IMR-90 (cell line): Measurements from ENCODE around the gene SEPHS2. TPM values are rescaled to one million over a fixed set of nuclear protein-coding genes. Genes with fewer than 3 reads are reported as not detected.
"Not testable (repeated sequence)": the region's sequence is repeated elsewhere in the genome, so short reads cannot be mapped to it uniquely, and the experiment has no call there.

Source experiments
- ATAC-seq: fragments of 200-7000 bp; cut with Tn5 transposase; 2 replicates; pipeline ENCODE4 v1.9.1; 2020; ENCODE audit warnings: low read depth, mild to moderate bottlenecking, moderate library complexity
- BruUV-seq: library from RNA; stranded (reverse); fragments of 400-500 nt; replicated peaks from 2 replicates; lab custom pipeline; 2021; lab: Mats Ljungman, UMichigan
- CTCF ChIA-PET: fragments of 300-600 bp; formaldehyde crosslinking; extraction: SDS; loops from one replicate; lab custom pipeline; 2021; ENCODE audit warnings: antibody characterized with exemption; lab: Yijun Ruan, JAX
- POLR2A ChIA-PET: fragments of 300-600 bp; sonication (Branson Sonifier 250); formaldehyde crosslinking; loops from one replicate; lab custom pipeline; 2022; ENCODE audit warnings: antibody characterized with exemption; ENCODE audit not compliant: unreplicated experiment; lab: Charles Lee
- DNase-seq: peaks from one replicate; pipeline ENCODE4 v3.0.0; 2013
- H2AFZ ChIP-seq: replicated peaks from 2 replicates; pipeline ENCODE3; 2013; ENCODE audit warnings: low read length, mild to moderate bottlenecking; ENCODE audit not compliant: poor library complexity
- H2AK5ac ChIP-seq: 2 replicates; pipeline ENCODE4 v1.6.1; 2013; ENCODE audit warnings: low read depth, low read length, inconsistent platforms
- H2AK9ac ChIP-seq: replicated peaks from 2 replicates; pipeline ENCODE3; 2013; ENCODE audit warnings: mild to moderate bottlenecking, low read depth, low read length, moderate library complexity; ENCODE audit not compliant: poor library complexity
- H2BK120ac ChIP-seq: 2 replicates; pipeline ENCODE4 v1.6.1; 2013; ENCODE audit warnings: low read depth, low read length, inconsistent platforms
- H2BK15ac ChIP-seq: 3 replicates; pipeline ENCODE4 v1.6.1; 2013; ENCODE audit warnings: low read depth, low read length, inconsistent platforms
- H2BK20ac ChIP-seq: 2 replicates; pipeline ENCODE4 v1.6.1; 2013; ENCODE audit warnings: low read depth, mild to moderate bottlenecking, inconsistent platforms, low read length, moderate library complexity
- H2BK5ac ChIP-seq: 2 replicates; pipeline ENCODE4 v1.6.1; 2013; ENCODE audit warnings: mild to moderate bottlenecking, low read depth, low read length, inconsistent platforms; ENCODE audit not compliant: poor library complexity, severe bottlenecking
- H3K14ac ChIP-seq: replicated peaks from 2 replicates; pipeline ENCODE4 v1.6.1; 2013; ENCODE audit warnings: low read depth, low read length, inconsistent platforms
- H3K18ac ChIP-seq: 2 replicates; pipeline ENCODE4 v1.6.1; 2013; ENCODE audit warnings: low read depth, low read length, control low read depth
- H3K23ac ChIP-seq: 2 replicates; pipeline ENCODE4 v1.6.1; 2013; ENCODE audit warnings: low read depth, low read length, inconsistent platforms
- H3K27ac ChIP-seq: 2 replicates; pipeline ENCODE4 v1.5.1; 2013; ENCODE audit warnings: mild to moderate bottlenecking, control low read depth, low read length; ENCODE audit not compliant: insufficient read depth
- H3K27me3 ChIP-seq: 2 replicates; pipeline ENCODE4 v1.6.1; 2013; ENCODE audit warnings: low read length; ENCODE audit not compliant: control insufficient read depth, insufficient read depth
- H3K36me3 ChIP-seq: 2 replicates; pipeline ENCODE4 v1.6.1; 2013; ENCODE audit warnings: low read length, mixed read lengths; ENCODE audit not compliant: control insufficient read depth, insufficient read depth
- H3K4ac ChIP-seq: 2 replicates; pipeline ENCODE4 v1.6.1; 2013; ENCODE audit warnings: low read depth, low read length, inconsistent platforms
- H3K4me1 ChIP-seq: 2 replicates; pipeline ENCODE4 v1.6.1; 2013; ENCODE audit warnings: low read length, mixed read lengths; ENCODE audit not compliant: control insufficient read depth, insufficient read depth
- H3K4me2 ChIP-seq: 2 replicates; pipeline ENCODE4 v1.6.1; 2013; ENCODE audit warnings: low read depth, mild to moderate bottlenecking, control low read depth, low read length, moderate library complexity
- H3K4me3 ChIP-seq: 2 replicates; pipeline ENCODE4 v1.5.1; 2013; ENCODE audit warnings: low read depth, mild to moderate bottlenecking, control low read depth, low read length, moderate library complexity; ENCODE audit not compliant: insufficient read depth
- H3K56ac ChIP-seq: 2 replicates; pipeline ENCODE4 v1.6.1; 2013; ENCODE audit warnings: low read length, inconsistent platforms; ENCODE audit not compliant: insufficient read depth; ENCODE audit errors: extremely low read depth
- H3K79me1 ChIP-seq, 2 experiments: 2 replicates each; pipeline ENCODE4 v1.6.1; 2013; ENCODE audit warnings: low read length in 2 of 2, inconsistent platforms in 1 of 2, low read depth in 1 of 2
- H3K9ac ChIP-seq: 2 replicates; pipeline ENCODE4 v1.6.1; 2013; ENCODE audit warnings: low read depth, low read length, control low read depth
- H3K9me1 ChIP-seq: 2 replicates; pipeline ENCODE4 v1.6.1; 2013; ENCODE audit warnings: low read length, inconsistent platforms; ENCODE audit not compliant: insufficient read depth
- H3K9me3 ChIP-seq: 2 replicates; pipeline ENCODE4 v1.6.1; 2013; ENCODE audit warnings: low read length; ENCODE audit not compliant: control insufficient read depth, insufficient read depth
- H4K20me1 ChIP-seq: 2 replicates; pipeline ENCODE4 v1.6.1; 2013; ENCODE audit warnings: low read length, inconsistent platforms; ENCODE audit not compliant: insufficient read depth
- H4K5ac ChIP-seq: 2 replicates; pipeline ENCODE4 v1.6.1; 2013; ENCODE audit warnings: mild to moderate bottlenecking, low read depth, low read length, control low read depth
- H4K8ac ChIP-seq, 2 experiments: 2 replicates each; pipeline ENCODE4 v1.6.1; 2013; ENCODE audit warnings: low read depth in 2 of 2, low read length in 2 of 2, control low read depth in 1 of 2, inconsistent platforms in 1 of 2
- H4K91ac ChIP-seq: 2 replicates; pipeline ENCODE4 v1.6.1; 2013; ENCODE audit warnings: low read depth, low read length, inconsistent platforms; ENCODE audit not compliant: insufficient read depth
- CTCF ChIP-seq: conservative IDR thresholded peaks from 2 replicates; pipeline ENCODE4 v1.5.1; 2012; ENCODE audit warnings: mild to moderate bottlenecking, low read depth, low read length, improper control_type of control experiment
- FOS ChIP-seq: fragments of 150-350 bp; IDR thresholded peaks from 2 replicates; pipeline ENCODE4 v1.6.1; 2016; ENCODE audit warnings: low read depth, low read length
- MAZ ChIP-seq: IDR thresholded peaks from 2 replicates; pipeline ENCODE4 v1.6.1; 2012; ENCODE audit warnings: low read depth, mild to moderate bottlenecking, low read length, improper control_type of control experiment, moderate library complexity, borderline replicate concordance
- POLR2A ChIP-seq: IDR thresholded peaks from 2 replicates; pipeline ENCODE4 v1.6.1; 2012; ENCODE audit warnings: mild to moderate bottlenecking, low read depth, low read length
- RCOR1 ChIP-seq: IDR thresholded peaks from 2 replicates; pipeline ENCODE4 v1.6.1; 2012; ENCODE audit warnings: mild to moderate bottlenecking, low read length, improper control_type of control experiment; ENCODE audit not compliant: insufficient replicate concordance
- RFX5 ChIP-seq: IDR thresholded peaks from 2 replicates; pipeline ENCODE4 v1.8.0; 2012; ENCODE audit warnings: low read depth, mild to moderate bottlenecking, low read length, moderate library complexity
- USF2 ChIP-seq: fragments of 150-350 bp; IDR thresholded peaks from 2 replicates; pipeline ENCODE4 v1.6.1; 2017; ENCODE audit warnings: mild to moderate bottlenecking, antibody characterized with exemption, low read length, low read depth
- WGBS, 2 experiments: methylation state at CpG; one replicate each; pipeline versions ENCODE4 v1.1.5 to v1.1.7; 2013; ENCODE audit warnings: missing lambda C conversion rate in 2 of 2; ENCODE audit not compliant: insufficient read length in 1 of 2; ENCODE audit errors: extremely low coverage in 2 of 2; 5-methylcytosine and 5-hydroxymethylcytosine counted together
- dilution Hi-C: fragments of 300-500 bp; cut with HindIII; formaldehyde crosslinking; loops from one replicate; pipeline ENCODE4 v1.14.3; 2018; ENCODE audit warnings: low sequenced_read_pairs; ENCODE audit not compliant: unreplicated experiment
- in situ Hi-C: fragments of 300-500 bp; cut with MboI; formaldehyde crosslinking; loops from 3 replicates; pipeline ENCODE4 v1.14.3; 2019; ENCODE audit warnings: low sequenced_read_pairs, inconsistent platforms, mixed read lengths
- intact Hi-C: fragments of 100-400 bp; cut with micrococcal nuclease; formaldehyde crosslinking; loops from 2 replicates; pipeline ENCODE4 v1.10.0; 2022
- polyA plus RNA-seq, 3 experiments: library from polyadenylated mRNA; depleted of rRNA; stranded (reverse); fragments of >200 nt; gene quantifications; 2 replicates each; pipeline ENCODE4 v1.2.3, GENCODE V29; 2012; ENCODE audit warnings: low replicate concordance in 1 of 3
- total RNA-seq: library from RNA; depleted of rRNA; stranded (reverse); fragments of >200 nt; gene quantifications from 2 replicates; pipeline ENCODE4 v1.2.3, GENCODE V29; 2012

The SEPHS2 gene
- total and polyA plus RNA-seq, 2 of the 4 experiments (the other 2 are of a cell fraction): 10.4 to 31.4 TPM

GRCh38 chr16:30397056-30397455 is 48.6 kb downstream of the SEPHS2 start:
- H3K18ac ChIP-seq: no peak overlapping the region
- in situ Hi-C loops: no loop called here
- peaks cover 12% of the 10 kb centered on the region; the same call in 1 of the 2 replicates for H3K36me3 ChIP-seq
- H3K14ac ChIP-seq: no peak overlapping the region
- H3K9me1 ChIP-seq: peaks cover 4% of the 10 kb centered on the region; the same call in 1 of the 2 replicates
- H2AK5ac ChIP-seq: no peak overlapping the region
- H2BK15ac ChIP-seq: no peak overlapping the region
- no peak overlapping the region for H4K5ac ChIP-seq
- no peaks in the 10 kb centered on the region for H4K20me1 ChIP-seq
- no peak overlapping the region for H4K91ac ChIP-seq
- TF ChIP-seq RFX5 (no peak), CTCF (no peak), POLR2A (no peak), FOS (no peak), RCOR1 (no peak), USF2 (no peak), MAZ (no peak)
- CTCF ChIA-PET: no interaction called here
- no peaks in the 10 kb centered on the region for H3K27me3 ChIP-seq
- H3K4me3 ChIP-seq: no peak overlapping the region
- H3K4me2 ChIP-seq: no peak overlapping the region
- peaks cover 0 to 52% of the 10 kb centered on the region in 2 experiments for H3K79me1 ChIP-seq
- H3K9ac ChIP-seq: no peak overlapping the region
- H2BK5ac ChIP-seq: no peak overlapping the region
- no peak overlapping the region for H2AFZ ChIP-seq
- H3K4me1 ChIP-seq: peaks cover 10% of the 10 kb centered on the region
- H3K23ac ChIP-seq: no peak overlapping the region
- no peak overlapping the region for H2BK20ac ChIP-seq
- no peak for ATAC-seq
- H4K8ac ChIP-seq: no peak overlapping the region
- no peak overlapping the region for H3K4ac ChIP-seq
- POLR2A ChIA-PET: no interaction called here
- no peaks in the 10 kb centered on the region for H3K9me3 ChIP-seq
- dilution Hi-C loops: no loop called here
- no CpG with 5 or more reads among the region's 4 CpGs for WGBS, 2 experiments
- DNase-seq: no peak
- BruUV-seq: no TSS peak
- H3K56ac ChIP-seq: no peak overlapping the region
- H2BK120ac ChIP-seq: no peak overlapping the region
- no peak overlapping the region for H2AK9ac ChIP-seq
- H3K27ac ChIP-seq: no peak overlapping the region
- intact Hi-C loops: no loop called here

- CTCF ChIA-PET, H3K4me3 ChIP-seq, intact Hi-C loops: not testable (repeated sequence)
These were observed 49.0 kb downstream of the SEPHS2 start for GRCh38 chr16:30396627-30397026.

More at GRCh38 chr16:30396627-30397026, 49.0 kb downstream of the SEPHS2 start:
- H3K27me3 ChIP-seq, H3K56ac ChIP-seq, H3K27ac ChIP-seq, H2BK20ac ChIP-seq, H4K91ac ChIP-seq, H3K9ac ChIP-seq, H3K4me2 ChIP-seq, H2BK15ac ChIP-seq, ATAC-seq, H2BK120ac ChIP-seq, H2AK9ac ChIP-seq, H3K4me1 ChIP-seq, BruUV-seq, in situ Hi-C loops, dilution Hi-C loops, H3K23ac ChIP-seq, H3K9me3 ChIP-seq, H3K9me1 ChIP-seq, H2AK5ac ChIP-seq, H2AFZ ChIP-seq, H3K4ac ChIP-seq, H3K14ac ChIP-seq, H3K18ac ChIP-seq, H4K5ac ChIP-seq, H4K20me1 ChIP-seq, H2BK5ac ChIP-seq, POLR2A ChIA-PET, DNase-seq, H4K8ac ChIP-seq: not testable (repeated sequence)
- peaks cover 12% of the 10 kb centered on the region; the same call in 1 of the 2 replicates for H3K36me3 ChIP-seq
- peaks cover 0 to 52% of the 10 kb centered on the region in 2 experiments for H3K79me1 ChIP-seq
- WGBS, 2 experiments: no CpG with 5 or more reads among the region's 4 CpGs
